Fibroblast of lung (primary cell): ENCODE results near the gene MYH10.

Source experiments
- EZH2 ChIP-seq: IDR thresholded peaks from 2 replicates; pipeline ENCODE4 v1.5.1; 2012; ENCODE audit warnings: low read length, control low read depth, mild to moderate bottlenecking; ENCODE audit errors: missing control alignments
- TF ChIP-seq, protein P1 (sequence below), 2 donors: IDR thresholded peaks in 1 of 2; conservative IDR thresholded peaks in 1 of 2; 1 replicate in 1 of 2; 2 replicates in 1 of 2; pipeline ENCODE4 v1.5.1; 2011 to 2012; ENCODE audit warnings: low read length in 2 of 2, control low read depth in 1 of 2, inconsistent platforms in 1 of 2, low read depth in 1 of 2, mild to moderate bottlenecking in 1 of 2

DNA sequence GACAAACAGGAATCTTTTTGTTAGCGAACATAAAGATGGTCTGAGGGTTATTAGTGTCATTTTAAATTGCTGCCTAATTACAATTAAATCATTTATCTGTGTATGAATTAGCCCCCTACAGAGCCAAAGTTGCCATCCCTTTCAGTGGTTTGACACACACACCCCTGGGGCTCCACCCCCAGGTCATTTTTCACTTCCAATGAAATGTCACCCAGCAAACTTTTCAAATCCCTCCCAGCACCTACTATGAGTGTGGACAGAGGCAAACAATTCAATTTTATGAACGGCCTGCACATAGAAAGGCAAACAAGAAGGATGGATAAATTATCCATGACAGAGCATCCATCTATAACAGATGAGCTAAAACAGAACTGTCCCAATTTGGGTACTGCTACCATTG, 2.4 kb downstream of the MYH10 start:
- TF ChIP-seq, protein P1, sequence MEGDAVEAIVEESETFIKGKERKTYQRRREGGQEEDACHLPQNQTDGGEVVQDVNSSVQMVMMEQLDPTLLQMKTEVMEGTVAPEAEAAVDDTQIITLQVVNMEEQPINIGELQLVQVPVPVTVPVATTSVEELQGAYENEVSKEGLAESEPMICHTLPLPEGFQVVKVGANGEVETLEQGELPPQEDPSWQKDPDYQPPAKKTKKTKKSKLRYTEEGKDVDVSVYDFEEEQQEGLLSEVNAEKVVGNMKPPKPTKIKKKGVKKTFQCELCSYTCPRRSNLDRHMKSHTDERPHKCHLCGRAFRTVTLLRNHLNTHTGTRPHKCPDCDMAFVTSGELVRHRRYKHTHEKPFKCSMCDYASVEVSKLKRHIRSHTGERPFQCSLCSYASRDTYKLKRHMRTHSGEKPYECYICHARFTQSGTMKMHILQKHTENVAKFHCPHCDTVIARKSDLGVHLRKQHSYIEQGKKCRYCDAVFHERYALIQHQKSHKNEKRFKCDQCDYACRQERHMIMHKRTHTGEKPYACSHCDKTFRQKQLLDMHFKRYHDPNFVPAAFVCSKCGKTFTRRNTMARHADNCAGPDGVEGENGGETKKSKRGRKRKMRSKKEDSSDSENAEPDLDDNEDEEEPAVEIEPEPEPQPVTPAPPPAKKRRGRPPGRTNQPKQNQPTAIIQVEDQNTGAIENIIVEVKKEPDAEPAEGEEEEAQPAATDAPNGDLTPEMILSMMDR (conservative IDR thresholded peaks at IDR 0.05 in 1 of 2, IDR thresholded peaks at IDR 0.05 in 1 of 2; ENCODE audit: low read depth in 1 of 2, low read length in 2 of 2): no peak
- TF ChIP-seq EZH2: no peak
